ENCODE results near the gene GFPT1. TPM values are rescaled to one million over a fixed set of nuclear protein-coding genes. Genes with fewer than 3 reads are reported as not detected.

Gene GFPT1
- total and polyA plus RNA-seq, 9 of the 15 experiments (the other 6 are each of a cell fraction or from before 2014, with no cell fraction given), result 6.6 to 38.3 (median 15.9) TPM

DNA sequence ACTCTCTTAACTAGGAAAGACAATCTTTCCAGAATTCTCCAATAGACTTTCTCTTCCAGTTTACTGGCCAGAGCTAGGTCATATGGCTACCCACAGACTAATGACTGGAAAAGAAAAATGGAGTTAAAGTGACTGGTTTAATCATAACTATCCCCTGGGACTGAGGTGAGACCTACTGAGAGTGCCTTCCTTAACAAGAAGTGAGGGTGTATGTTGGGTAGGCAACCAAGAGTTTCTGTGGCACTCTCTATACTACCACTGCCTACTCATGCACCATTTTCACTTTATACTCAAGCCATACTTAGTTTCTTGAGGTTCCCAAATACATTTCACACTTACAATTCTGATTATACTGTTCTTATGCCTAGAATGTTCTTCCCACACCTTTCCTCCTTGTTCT, 6.9 kb upstream of the GFPT1 start:
- no peak overlapping the region for H3K4me2 ChIP-seq (ENCODE audit: insufficient read depth, low read length)
- TF ChIP-seq MYBL2 (IDR thresholded peaks at IDR 0.05; ENCODE audit: low read depth) (no peak), MYBL2 (CRISPR knock-in tag; IDR thresholded peaks at IDR 0.05; ENCODE audit: borderline replicate concordance) (no peak), BDP1 (IDR thresholded peaks at IDR 0.05; ENCODE audit: insufficient read depth, insufficient read length) (no peak), ZNF766 (CRISPR knock-in tag; conservative IDR thresholded peaks at IDR 0.05) (no peak), E2F5 (CRISPR knock-in tag; IDR thresholded peaks at IDR 0.05) (no peak), ATF6 (CRISPR knock-in tag; IDR thresholded peaks at IDR 0.05) (no peak)
- no peaks in the 10 kb centered on the region for H4K20me1 ChIP-seq (replicated peaks; ENCODE audit: control insufficient read depth, insufficient read depth, low read length)
- no peak for DNase-seq (ENCODE audit: extremely low read depth in 1 of 4, low spot score in 3 of 4)
- POLR2A ChIA-PET, result interaction anchor here (0.7 to 1.4 kb wide), 3 partner anchors 8 to 111 kb away, joined by 3 read pairs; no protein-coding TSS in a partner anchor
- H3K27me3 ChIP-seq (ENCODE audit: control insufficient read depth in 2 of 2, insufficient read depth in 2 of 2, low read length in 2 of 2), result no peaks in the 10 kb centered on the region
- in situ Hi-C loops (cut with MboI) (no loop called here), intact Hi-C loops (cut with micrococcal nuclease) (no loop called here)
- peaks cover 8% of the 10 kb centered on the region for H3K36me3 ChIP-seq (ENCODE audit: control insufficient read depth, insufficient read depth, low read length)
- FAIRE-seq, result no peak
- no peak overlapping the region for H3K4me3 ChIP-seq
- no TSS peak for BruUV-seq (replicated peaks)
- CTCF ChIA-PET (ENCODE audit: low intra/inter-chr PET ratio), result no interaction called here
- no peak; the same call in 2 of the 3 replicates for ATAC-seq
- H3K27ac ChIP-seq (ENCODE audit: extremely low read depth, low read depth, low read length), result no peak overlapping the region
- H3K9ac ChIP-seq (ENCODE audit: insufficient read depth in 1 of 2, low read depth in 2 of 2, low read length in 2 of 2), result no peak overlapping the region
- no peak overlapping the region for H2AFZ ChIP-seq (ENCODE audit: low read depth, low read length)
- H3K4me1 ChIP-seq (replicated peaks in 1 of 2; ENCODE audit: control insufficient read depth in 2 of 2, insufficient read depth in 2 of 2, low read length in 2 of 2), result peaks cover 0 to 3% of the 10 kb centered on the region in 2 experiments; a peak in 3 of 5 replicates
- no peaks in the 10 kb centered on the region for H3K9me3 ChIP-seq (replicated peaks; ENCODE audit: control insufficient read depth, insufficient read depth, low read depth, low read length)
- no peaks in the 10 kb centered on the region for H3K9me1 ChIP-seq (ENCODE audit: control insufficient read depth, insufficient read depth, low read length)
- no peaks in the 10 kb centered on the region for H3K79me2 ChIP-seq (ENCODE audit: control insufficient read depth, insufficient read depth, low read length)
